ENCODE results near the gene DLGAP4. TPM values are rescaled to one million over a fixed set of nuclear protein-coding genes. Genes with fewer than 3 reads are reported as not detected.
A peak's percentile ranks its signal among the peaks of the same experiment; 100 is the strongest.

Gene DLGAP4
- total and polyA plus RNA-seq, 9 of the 15 experiments (the other 6 are each of a cell fraction or from before 2014, with no cell fraction given), result 0.31 to 34.1 (median 4.5) TPM

DNA sequence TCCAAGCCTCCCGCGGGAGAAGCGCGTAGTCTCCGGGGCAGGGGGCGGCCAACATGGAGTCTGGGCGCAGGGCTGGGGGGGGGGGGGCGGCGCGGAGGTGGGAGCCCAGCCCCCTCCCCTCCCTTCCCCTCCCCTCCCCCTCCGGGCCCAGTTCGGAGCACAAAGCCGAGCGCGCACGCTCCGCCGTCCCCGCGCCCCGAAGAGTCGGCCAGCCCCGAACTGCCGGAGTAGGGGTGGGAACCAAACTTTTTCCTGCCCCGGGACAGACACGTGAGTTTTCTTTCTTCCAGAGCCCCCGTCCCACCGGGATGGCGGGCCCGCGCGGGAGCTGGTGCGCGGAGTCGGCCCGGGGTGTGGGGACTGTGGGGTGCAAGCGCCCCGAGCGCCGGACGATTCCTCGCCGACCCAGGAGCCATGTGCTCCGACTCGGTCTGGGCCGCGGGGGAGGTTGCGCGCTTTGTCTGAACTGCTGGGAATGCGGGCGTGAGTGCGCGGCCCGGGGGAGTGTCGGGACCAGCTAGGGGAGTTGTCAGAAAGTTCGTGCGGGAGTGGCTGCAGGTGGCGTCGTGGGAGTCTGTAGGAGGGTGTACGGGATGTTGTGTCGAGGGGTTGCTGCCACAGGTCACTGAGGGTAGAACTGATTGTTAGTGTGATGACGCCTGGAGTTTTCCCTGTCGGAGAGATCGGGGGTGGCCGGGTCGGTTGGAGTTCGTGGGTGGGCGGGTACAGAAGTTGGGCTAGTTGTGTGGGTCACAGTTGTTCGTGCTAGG is 268.4 kb downstream of the DLGAP4 start (continued):
- TF ChIP-seq, protein P1, sequence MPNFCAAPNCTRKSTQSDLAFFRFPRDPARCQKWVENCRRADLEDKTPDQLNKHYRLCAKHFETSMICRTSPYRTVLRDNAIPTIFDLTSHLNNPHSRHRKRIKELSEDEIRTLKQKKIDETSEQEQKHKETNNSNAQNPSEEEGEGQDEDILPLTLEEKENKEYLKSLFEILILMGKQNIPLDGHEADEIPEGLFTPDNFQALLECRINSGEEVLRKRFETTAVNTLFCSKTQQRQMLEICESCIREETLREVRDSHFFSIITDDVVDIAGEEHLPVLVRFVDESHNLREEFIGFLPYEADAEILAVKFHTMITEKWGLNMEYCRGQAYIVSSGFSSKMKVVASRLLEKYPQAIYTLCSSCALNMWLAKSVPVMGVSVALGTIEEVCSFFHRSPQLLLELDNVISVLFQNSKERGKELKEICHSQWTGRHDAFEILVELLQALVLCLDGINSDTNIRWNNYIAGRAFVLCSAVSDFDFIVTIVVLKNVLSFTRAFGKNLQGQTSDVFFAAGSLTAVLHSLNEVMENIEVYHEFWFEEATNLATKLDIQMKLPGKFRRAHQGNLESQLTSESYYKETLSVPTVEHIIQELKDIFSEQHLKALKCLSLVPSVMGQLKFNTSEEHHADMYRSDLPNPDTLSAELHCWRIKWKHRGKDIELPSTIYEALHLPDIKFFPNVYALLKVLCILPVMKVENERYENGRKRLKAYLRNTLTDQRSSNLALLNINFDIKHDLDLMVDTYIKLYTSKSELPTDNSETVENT (CRISPR knock-in tag; IDR thresholded peaks at IDR 0.05), result no peak
- TF ChIP-seq, protein P2, sequence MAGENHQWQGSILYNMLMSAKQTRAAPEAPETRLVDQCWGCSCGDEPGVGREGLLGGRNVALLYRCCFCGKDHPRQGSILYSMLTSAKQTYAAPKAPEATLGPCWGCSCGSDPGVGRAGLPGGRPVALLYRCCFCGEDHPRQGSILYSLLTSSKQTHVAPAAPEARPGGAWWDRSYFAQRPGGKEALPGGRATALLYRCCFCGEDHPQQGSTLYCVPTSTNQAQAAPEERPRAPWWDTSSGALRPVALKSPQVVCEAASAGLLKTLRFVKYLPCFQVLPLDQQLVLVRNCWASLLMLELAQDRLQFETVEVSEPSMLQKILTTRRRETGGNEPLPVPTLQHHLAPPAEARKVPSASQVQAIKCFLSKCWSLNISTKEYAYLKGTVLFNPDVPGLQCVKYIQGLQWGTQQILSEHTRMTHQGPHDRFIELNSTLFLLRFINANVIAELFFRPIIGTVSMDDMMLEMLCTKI (IDR thresholded peaks at IDR 0.05; ENCODE audit: partially characterized antibody), result no peak
- TF ChIP-seq, protein P3, sequence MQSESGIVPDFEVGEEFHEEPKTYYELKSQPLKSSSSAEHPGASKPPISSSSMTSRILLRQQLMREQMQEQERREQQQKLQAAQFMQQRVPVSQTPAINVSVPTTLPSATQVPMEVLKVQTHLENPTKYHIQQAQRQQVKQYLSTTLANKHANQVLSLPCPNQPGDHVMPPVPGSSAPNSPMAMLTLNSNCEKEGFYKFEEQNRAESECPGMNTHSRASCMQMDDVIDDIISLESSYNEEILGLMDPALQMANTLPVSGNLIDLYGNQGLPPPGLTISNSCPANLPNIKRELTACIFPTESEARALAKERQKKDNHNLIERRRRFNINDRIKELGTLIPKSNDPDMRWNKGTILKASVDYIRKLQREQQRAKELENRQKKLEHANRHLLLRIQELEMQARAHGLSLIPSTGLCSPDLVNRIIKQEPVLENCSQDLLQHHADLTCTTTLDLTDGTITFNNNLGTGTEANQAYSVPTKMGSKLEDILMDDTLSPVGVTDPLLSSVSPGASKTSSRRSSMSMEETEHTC (IDR thresholded peaks at IDR 0.05), result no peak
- TF ChIP-seq RCOR1 (IDR thresholded peaks at IDR 0.05; ENCODE audit: borderline replicate concordance in 1 of 2, low read depth in 2 of 2, low read length in 2 of 2) (peak in 1 of 2 experiments; percentile 64; a peak in 1 of 4 replicates), SRSF1 (IDR thresholded peaks at IDR 0.05; ENCODE audit: low read depth, low read length) (no peak), PHF21A (IDR thresholded peaks at IDR 0.05; ENCODE audit: borderline replicate concordance, low read depth) (peak; percentile 76; the same call in 1 of the 2 replicates), TCF3 (CRISPR knock-in tag; IDR thresholded peaks at IDR 0.05) (no peak), MAFF (IDR thresholded peaks at IDR 0.05; ENCODE audit: low read length) (no peak), PHF20 (IDR thresholded peaks at IDR 0.05; ENCODE audit: partially characterized antibody) (peak; percentile 28), SOX6 (IDR thresholded peaks at IDR 0.05) (peak; percentile 67; the same call in 1 of the 2 replicates), ZNF217 (CRISPR knock-in tag; IDR thresholded peaks at IDR 0.05) (no peak), L3MBTL2 (IDR thresholded peaks at IDR 0.05) (peak; percentile 99), ZNF253 (CRISPR knock-in tag; conservative IDR thresholded peaks at IDR 0.05) (no peak), ARHGAP35 (IDR thresholded peaks at IDR 0.05; ENCODE audit: partially characterized antibody) (no peak), RBM25 (IDR thresholded peaks at IDR 0.05; ENCODE audit: low read depth, low read length, severe bottlenecking) (no peak)
- TF ChIP-seq, protein P4, sequence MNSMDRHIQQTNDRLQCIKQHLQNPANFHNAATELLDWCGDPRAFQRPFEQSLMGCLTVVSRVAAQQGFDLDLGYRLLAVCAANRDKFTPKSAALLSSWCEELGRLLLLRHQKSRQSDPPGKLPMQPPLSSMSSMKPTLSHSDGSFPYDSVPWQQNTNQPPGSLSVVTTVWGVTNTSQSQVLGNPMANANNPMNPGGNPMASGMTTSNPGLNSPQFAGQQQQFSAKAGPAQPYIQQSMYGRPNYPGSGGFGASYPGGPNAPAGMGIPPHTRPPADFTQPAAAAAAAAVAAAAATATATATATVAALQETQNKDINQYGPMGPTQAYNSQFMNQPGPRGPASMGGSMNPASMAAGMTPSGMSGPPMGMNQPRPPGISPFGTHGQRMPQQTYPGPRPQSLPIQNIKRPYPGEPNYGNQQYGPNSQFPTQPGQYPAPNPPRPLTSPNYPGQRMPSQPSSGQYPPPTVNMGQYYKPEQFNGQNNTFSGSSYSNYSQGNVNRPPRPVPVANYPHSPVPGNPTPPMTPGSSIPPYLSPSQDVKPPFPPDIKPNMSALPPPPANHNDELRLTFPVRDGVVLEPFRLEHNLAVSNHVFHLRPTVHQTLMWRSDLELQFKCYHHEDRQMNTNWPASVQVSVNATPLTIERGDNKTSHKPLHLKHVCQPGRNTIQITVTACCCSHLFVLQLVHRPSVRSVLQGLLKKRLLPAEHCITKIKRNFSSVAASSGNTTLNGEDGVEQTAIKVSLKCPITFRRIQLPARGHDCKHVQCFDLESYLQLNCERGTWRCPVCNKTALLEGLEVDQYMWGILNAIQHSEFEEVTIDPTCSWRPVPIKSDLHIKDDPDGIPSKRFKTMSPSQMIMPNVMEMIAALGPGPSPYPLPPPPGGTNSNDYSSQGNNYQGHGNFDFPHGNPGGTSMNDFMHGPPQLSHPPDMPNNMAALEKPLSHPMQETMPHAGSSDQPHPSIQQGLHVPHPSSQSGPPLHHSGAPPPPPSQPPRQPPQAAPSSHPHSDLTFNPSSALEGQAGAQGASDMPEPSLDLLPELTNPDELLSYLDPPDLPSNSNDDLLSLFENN (IDR thresholded peaks at IDR 0.05; ENCODE audit: low read depth in 2 of 2, low read length in 2 of 2), result no peak
- TF ChIP-seq, protein P5, sequence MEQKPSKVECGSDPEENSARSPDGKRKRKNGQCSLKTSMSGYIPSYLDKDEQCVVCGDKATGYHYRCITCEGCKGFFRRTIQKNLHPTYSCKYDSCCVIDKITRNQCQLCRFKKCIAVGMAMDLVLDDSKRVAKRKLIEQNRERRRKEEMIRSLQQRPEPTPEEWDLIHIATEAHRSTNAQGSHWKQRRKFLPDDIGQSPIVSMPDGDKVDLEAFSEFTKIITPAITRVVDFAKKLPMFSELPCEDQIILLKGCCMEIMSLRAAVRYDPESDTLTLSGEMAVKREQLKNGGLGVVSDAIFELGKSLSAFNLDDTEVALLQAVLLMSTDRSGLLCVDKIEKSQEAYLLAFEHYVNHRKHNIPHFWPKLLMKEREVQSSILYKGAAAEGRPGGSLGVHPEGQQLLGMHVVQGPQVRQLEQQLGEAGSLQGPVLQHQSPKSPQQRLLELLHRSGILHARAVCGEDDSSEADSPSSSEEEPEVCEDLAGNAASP (IDR thresholded peaks at IDR 0.05), result no peak

Measured in K562 (cell line).